GM12864 (cell line): ENCODE measurements around the gene ZFPM1.

ENCODE experiments used
- DNase-seq: peaks from one replicate; pipeline ENCODE4 v3.0.0-alpha.2; 2011; ENCODE audit warnings: low read depth
- H3K4me3 ChIP-seq: 2 replicates; pipeline ENCODE4 v1.5.1; 2011; ENCODE audit warnings: mild to moderate bottlenecking, low read depth, low read length, control low read depth
- TF ChIP-seq, protein P1 (sequence below): IDR thresholded peaks from 2 replicates; pipeline ENCODE4 v1.5.1; 2011; ENCODE audit warnings: low read depth, mild to moderate bottlenecking, moderate library complexity, low read length, control low read depth, inconsistent platforms; ENCODE audit errors: missing control alignments

Gene ZFPM1

DNA sequence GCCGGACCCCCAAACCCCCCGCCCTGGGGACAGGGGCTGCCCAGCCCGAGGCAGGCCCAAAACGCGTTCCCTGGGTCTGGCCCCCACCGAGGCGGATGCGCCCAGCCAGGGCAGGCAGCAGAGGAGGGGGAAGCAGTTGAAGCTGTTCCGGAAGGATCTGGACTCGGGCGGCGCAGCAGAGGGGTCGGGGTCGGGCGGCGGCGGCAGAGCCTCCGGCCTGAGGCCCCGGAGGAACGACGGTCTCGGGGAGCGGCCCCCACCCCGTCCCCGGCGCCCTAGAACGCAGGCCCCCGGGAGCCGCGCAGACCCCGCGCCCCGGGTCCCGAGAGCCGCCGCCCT lies 22.9 kb upstream of the ZFPM1 start:
- H3K4me3 ChIP-seq = peak overlapping the region; percentile 40; the same call in 1 of the 2 replicates
- DNase-seq = no peak
- TF ChIP-seq, protein P1, sequence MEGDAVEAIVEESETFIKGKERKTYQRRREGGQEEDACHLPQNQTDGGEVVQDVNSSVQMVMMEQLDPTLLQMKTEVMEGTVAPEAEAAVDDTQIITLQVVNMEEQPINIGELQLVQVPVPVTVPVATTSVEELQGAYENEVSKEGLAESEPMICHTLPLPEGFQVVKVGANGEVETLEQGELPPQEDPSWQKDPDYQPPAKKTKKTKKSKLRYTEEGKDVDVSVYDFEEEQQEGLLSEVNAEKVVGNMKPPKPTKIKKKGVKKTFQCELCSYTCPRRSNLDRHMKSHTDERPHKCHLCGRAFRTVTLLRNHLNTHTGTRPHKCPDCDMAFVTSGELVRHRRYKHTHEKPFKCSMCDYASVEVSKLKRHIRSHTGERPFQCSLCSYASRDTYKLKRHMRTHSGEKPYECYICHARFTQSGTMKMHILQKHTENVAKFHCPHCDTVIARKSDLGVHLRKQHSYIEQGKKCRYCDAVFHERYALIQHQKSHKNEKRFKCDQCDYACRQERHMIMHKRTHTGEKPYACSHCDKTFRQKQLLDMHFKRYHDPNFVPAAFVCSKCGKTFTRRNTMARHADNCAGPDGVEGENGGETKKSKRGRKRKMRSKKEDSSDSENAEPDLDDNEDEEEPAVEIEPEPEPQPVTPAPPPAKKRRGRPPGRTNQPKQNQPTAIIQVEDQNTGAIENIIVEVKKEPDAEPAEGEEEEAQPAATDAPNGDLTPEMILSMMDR = no peak

DNA sequence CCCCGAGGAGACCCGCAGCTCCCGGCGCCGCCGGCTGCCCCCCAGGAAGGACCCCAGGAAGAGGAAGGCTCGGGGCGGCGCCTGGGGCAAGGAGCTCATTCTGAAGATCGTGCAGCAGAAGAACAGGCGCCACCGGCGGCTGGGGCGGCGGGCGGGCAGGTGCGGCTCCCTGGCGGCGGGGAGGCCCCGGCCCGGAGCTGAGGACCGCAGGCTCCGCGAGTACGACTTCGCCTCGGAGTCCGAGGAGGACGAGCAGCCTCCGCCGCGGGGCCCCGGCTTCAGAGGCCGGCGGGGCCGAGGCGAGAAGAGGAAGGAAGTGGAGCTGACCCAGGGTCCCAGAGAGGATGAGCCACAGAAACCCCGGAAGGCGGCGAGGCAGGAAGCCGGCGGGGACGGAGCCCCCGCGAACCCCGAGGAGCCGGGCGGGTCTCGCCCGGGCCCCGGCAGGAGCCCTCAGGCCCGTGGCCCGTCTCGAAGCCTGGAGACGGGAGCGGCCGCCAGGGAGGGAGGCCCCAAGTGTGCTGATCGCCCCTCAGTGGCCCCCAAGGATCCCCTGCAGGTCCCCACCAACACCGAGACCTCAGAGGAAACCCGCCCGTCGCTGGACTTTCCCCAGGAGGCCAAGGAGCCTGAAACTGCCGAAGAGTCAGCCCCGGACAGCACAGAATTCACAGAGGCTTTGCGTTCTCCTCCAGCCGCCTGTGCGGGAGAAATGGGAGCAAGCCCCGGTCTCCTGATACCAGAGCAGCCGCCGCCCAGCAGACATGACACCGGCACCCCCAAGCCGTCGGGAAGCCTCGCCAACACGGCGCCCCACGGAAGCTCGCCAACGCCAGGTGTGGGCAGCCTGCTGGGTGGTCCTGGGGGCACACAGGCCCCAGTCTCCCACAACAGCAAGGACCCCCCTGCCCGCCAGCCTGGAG lies 22.3 kb upstream of the ZFPM1 start:
- DNase-seq = no peak
- H3K4me3 ChIP-seq = peak overlapping the region; percentile 40
- TF ChIP-seq, protein P1 = no peak

DNA sequence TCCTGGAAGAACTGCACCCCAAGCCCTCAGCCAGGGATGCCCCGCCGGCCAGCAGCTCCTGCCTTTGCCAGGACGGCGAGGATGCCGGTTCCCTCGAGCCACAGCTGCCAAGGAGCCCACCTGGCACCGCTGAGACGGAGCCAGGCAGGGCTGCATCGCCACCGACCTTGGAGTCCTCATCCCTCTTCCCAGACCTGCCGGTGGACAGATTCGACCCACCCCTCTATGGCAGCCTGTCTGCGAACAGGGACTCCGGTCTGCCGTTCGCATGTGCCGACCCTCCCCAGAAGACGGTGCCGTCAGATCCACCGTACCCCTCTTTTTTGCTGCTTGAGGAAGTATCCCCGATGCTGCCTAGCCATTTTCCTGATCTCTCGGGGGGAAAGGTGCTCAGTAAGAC lies 21.4 kb upstream of the ZFPM1 start:
- H3K4me3 ChIP-seq = no peak overlapping the region
- DNase-seq = no peak
- TF ChIP-seq, protein P1 = no peak

DNA sequence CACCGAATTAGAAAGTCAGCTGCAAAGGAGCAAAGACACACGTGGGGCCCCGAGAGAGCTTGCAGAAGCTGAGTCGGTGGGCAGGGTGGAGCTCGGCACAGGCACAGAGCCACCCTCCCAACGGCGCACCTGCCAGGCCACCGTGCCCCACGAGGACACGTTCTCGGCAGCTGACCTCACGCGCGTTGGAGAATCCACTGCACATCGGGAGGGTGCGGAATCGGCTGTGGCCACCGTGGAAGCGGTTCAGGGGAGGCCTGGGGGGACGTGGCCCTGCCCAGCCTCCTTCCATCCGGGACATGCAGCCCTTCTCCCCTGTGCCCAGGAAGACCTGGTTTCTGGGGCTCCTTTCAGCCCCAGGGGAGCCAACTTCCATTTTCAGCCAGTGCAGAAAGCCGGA lies 20.9 kb upstream of the ZFPM1 start:
- TF ChIP-seq, protein P1 = no peak
- DNase-seq = no peak
- H3K4me3 ChIP-seq = no peak overlapping the region

DNA sequence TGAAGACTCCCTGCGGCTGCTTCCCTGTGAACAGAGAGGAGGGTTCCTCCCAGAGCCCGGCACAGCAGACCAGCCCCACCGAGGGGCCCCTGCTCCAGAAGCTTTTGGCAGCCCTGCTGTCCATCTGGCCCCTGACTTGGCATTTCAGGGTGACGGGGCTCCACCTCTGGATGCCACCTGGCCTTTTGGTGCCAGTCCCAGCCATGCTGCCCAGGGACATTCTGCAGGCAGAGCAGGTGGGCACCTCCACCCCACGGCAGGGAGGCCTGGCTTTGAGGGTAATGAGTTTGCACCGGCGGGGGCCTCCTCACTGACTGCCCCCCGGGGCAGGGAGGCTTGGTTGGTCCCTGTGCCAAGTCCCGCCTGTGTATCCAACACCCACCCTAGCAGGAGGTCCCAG lies 20.3 kb upstream of the ZFPM1 start:
- no peak for DNase-seq
- H3K4me3 ChIP-seq = no peak overlapping the region
- TF ChIP-seq, protein P1 = no peak

DNA sequence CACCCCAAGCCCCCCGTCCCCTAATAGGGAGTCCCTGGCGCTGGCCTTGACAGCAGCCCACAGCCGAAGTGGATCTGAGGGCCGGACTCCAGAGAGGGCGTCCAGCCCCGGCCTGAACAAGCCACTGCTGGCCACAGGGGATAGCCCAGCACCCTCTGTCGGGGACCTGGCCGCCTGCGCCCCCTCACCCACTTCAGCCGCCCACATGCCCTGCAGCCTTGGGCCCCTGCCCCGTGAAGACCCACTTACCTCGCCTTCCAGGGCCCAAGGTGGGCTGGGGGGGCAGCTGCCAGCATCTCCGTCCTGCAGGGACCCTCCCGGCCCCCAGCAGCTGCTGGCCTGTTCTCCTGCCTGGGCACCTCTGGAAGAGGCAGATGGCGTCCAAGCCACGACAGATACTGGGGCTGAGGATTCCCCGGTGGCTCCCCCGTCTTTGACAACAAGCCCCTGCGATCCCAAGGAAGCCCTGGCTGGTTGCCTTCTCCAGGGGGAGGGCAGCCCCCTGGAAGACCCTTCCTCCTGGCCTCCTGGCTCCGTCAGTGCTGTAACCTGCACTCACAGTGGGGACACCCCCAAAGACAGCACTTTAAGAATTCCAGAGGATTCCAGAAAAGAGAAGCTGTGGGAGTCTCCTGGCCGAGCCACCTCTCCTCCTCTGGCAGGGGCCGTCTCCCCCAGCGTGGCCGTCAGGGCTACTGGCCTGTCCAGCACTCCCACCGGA lies 19.3 kb upstream of the ZFPM1 start:
- no peak for DNase-seq
- TF ChIP-seq, protein P1 = no peak
- no peak overlapping the region for H3K4me3 ChIP-seq
